ENCODE measurements around the gene RPS17.

The RPS17 gene

DNA sequence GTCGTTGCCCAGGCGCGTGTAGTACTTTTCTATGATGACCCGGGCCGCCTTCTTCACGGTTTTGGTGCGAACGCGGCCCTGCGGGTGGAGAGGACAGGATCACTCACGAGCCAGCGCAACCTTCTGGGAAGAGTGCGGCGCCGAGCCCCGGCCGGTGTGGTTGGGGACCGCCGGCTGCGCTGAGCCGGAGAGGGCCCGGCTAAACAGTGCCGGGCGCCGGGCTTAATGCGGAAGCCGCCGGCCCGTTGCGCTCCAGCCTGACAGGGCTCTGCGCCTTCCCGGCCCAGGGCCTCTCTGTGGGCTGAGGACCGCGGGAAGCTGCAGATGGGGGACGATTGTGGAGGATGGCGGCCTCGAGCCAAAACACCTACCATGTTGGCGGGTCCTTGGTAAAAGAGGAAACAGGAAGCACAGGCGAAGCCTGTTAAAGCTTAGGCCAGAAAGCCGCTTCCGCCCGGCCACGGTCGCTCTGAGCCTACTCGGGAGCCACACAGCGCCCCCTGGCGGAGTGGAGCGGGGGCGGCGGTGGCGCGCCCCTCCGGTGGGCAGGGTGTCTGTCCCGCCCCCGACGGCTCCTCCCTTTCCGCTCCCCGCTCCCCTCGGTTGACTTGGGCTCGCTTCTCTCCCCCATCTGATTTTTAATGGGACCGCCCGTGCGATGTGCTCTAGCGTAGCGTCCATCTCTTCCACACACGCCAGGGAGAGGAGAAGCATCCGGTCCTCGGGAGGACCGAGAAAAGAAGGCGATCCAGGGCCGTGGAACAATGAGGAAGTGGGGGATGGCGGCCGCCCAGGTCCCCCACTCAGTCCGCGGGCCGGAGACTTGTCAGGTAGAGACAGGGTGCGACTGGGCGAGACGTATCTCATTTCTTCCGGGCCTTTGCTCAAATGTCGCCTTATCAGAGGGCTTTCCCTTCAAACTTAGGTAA, at the start of gene RPS17:
Gene RPS17, minus strand, starts transcription at position 403 of the 929 bp plus-strand sequence. Its CDS starts 29 bp downstream, at position 374.
- peak; percentile 97 to 98 for DNase-seq (ENCODE audit: low read depth in 2 of 2)

DNA sequence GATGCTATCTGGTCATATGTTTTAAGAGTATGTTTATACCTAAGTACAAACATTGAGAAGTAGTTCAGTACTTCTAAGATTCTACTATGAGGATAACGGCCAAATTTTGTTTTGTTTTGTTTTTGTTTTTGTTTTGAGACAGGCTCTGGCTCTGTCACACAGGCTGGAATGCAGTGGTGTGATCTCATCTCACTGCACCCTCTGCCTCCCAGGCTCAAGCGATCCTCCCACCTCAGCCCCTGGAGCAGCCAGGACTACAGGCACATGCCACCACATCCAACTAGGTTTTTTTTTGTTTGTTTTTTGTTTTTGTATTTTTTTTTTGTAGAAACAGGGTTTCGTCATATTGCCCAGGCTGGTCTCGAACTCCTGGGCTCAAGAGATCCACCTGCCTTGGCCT, 47.5 kb upstream of the RPS17 start:
- no peak for DNase-seq (ENCODE audit: low read depth in 2 of 2)

DNA sequence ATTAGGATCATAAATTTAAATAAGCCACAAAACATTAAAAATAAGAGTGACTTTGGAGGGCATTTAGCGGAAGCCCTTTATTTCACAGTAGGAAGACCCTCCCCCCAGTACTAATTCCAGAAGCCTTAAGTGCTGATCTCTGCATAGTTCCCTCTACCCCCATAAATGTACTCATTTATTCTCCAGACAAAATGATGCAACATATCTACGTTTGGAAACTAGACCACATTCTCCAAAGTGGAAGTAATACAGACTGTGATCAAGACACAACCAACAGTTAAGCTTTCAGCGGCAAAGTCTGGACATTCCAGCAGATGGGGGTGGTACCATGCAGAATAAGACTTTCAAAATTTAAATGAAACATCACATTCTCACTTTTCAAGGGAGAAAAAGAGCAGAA, 44.8 kb upstream of the RPS17 start:
- DNase-seq (ENCODE audit: low read depth in 2 of 2), result no peak

DNA sequence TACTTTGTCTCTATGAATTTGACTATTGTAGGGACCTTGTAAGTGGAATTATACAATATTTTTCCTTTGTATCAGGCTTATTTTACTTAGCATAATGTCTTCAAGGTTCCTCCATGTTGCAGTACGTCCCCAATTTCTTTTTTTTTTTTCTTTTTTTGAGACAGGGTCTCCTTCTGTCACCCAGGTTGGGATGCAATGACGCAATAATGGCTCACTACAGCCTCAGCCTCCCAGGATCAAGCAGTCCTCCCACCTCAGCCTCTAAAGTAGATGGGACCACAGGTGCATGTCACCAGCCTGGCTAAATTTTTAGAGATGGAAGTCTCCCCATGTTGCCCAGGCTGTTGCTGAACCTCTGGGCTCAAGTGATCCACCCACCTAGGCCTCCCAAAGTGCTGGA, 40.5 kb upstream of the RPS17 start:
- no peak for DNase-seq (ENCODE audit: low read depth in 2 of 2)

DNA sequence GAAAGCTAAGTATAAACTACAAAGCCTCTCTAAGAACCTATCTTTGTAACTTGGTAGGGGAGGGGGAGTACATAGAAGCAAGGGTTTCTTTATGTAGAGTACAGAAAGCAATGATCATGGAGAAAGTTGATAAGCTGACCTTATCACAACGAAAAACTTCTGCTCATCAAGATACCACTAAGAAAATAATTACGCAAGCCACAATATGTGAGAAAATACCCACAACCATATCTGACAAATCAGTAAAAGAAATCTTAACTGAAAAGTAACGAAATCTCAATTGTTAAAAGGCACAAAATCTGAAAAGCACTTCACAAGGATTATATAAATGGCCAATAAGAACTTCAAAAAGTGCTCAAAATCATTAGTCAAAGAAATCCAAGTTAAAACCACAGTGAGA, 35.1 kb upstream of the RPS17 start:
- DNase-seq (ENCODE audit: low read depth in 2 of 2), result no peak

DNA sequence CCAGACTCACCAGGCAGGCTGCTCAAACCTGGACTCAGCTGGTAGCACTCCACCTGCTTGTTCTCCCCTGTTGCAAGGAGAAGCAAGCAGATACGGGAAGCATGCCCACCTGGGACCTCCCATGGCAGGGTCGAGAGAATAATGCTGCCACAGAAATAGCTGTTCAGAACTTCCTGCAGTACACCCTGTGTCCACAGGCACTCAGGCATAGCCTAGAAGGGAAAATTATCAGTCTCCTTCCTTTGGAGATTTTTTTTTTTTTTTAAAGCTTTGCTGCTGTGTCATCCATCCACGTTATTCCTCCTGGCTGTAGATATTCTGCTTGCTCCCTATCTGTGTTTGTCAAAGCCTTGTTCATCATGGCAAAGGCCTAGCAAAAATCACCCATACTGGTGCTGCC, 32.7 kb upstream of the RPS17 start:
- no peak for DNase-seq (ENCODE audit: low read depth in 2 of 2)

DNA sequence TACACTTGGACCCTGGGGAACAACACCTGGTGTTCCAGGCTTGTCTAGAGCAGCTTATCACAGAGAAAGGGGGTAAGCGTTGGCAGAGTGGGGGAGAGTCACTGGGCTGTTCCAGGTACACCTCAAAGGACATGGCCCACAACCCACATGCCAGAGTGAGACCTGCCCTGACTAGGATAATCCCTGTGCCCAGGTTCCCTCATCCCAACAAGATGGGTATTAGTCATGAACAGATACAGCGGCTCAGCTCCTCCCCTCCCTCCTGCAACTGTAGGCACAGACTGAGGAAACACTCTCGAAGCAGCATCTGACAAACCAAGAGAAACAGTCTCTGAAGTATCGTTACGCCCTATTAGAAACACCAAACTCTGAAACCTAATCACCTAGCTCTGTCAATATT, 32.1 kb upstream of the RPS17 start:
- DNase-seq (ENCODE audit: low read depth in 2 of 2), result no peak

DNA sequence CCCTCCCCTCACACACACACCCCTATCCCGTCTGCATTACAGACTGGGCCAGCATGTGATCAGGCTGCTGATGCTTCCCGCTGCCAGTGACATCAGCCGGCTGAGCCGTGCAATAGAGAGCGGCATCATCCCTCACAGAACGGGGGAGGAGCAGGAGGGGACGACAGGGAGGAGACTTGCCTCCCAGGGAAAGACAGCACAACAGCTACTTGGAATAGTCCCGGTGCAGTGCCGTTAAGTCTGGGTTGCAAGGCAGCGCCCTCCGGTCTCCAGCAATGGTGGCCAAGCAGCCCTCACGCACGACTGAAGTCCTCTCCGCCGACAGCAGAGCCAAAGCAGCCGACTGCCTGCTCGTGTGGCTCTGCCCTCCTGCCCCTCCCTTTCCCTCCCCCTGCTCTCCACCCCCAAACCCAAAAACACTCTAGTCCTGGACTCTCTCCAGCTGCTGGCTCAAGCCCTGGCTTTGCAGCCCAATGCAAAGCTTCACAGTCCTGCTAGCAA, 31.5 kb upstream of the RPS17 start:
- DNase-seq (ENCODE audit: low read depth in 2 of 2), result no peak

DNA sequence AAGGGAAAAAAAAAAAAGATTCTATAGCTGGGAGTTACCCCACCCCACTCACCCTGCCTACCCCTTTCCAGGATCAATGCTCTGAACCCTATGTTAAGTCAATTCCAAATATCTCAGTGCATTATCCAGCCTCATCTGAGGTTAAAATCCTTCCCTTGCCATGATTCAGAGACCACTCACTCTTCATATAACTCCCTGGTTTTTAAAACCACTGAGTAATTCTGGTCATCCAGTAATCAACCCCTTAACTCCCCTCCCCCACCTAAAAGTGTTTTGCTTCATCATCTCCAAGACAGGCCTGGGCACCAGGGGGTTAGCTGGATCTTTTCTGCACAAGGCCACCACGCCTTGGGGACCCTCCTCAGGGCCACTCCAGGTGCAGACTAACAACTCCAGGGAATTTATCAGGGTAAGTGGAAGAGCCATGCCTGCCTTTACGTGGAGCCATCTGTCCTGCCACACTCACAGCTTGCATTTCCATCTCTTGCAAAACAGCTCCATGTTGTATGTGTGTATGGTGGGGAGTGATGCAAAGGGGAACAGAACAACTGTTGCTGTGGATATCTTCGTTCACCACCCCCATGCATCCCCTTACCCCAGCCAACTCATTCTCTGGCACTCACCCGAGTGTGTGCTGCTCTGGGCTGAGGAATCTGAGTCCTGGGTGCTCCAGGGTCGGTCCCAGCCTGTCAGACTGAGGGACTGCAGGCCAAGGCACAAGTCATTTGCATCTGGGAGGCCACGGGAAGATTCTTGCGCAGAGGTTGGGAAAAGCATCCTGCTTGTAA, 30.7 kb upstream of the RPS17 start:
- DNase-seq (ENCODE audit: low read depth in 2 of 2), result no peak

DNA sequence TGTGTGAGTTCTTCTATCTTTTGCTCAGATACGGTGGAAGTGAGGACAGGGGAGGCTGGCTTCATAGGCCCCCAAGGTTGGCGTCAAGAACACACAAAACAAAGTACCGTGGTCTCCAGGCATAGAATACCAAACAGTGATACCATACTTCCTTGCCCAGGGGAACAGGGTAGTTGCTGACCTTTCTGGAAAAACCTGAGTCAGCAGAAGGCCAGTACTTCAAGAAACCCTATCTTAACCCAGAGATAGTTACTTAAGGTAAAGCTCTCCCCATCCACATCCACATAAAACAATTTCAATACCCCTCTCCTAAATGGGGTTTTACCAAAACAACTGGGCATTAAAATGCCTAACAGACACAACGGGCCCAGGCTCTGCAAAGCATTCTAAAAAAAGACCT, 29.6 kb upstream of the RPS17 start:
- no peak for DNase-seq (ENCODE audit: low read depth in 2 of 2)

DNA sequence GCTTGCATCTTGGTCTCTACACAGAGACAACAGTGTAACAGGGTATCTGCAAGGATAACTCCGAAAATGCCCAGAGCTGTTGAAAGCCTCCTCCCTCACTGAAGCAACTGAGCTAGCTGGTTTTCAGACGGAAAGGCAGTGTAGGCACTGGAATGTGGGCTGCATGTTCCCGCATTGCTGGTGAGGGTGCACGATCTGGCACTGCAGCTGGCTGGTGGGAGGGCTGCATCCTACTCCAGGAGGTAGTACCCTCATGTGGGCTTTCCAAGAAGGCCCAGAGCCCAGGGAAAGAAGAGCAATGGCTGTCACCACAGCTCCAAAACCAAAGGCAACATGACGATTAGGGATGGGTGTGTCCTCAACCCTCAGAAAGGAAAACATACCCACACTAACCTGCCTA, 28.7 kb upstream of the RPS17 start:
- no peak for DNase-seq (ENCODE audit: low read depth in 2 of 2)

DNA sequence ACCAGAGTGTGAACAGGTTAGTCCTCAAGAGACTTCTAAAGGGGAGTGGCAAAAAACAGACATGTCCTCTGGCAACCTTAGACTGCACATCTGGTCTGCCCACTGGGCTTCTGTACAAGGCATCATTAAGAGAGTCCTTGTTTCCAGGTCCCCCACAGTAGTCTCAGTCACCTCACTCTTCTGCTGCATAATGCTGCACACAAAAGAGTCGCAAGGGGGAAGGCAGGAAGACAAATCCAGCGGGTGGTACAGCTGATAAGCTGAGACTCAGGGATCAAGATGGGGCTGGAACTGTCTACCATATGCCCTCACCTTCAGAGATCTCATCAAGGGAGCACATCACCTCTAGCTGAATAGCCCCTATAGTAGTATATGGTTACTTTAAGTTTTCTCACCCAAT, 27.4 kb upstream of the RPS17 start:
- no peak for DNase-seq (ENCODE audit: low read depth in 2 of 2)

DNA sequence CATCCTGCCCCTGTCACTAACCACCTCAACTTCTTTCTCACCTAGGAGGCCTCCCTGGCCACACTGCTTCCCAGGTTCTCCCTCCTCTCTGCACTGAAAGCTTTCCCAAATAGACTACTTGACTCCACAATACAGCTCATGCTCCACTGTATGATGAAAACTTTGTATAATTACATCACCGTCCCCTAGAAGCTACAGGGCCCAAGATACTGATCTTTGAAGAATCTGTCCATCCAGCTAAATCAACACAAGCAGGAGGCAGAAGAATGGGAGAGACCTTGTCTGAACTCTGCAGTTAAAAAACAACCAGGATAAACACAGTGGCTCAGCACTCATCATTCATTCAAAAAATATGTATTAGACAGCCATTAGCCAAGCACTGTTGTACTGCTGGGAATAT, 26.4 kb upstream of the RPS17 start:
- no peak for DNase-seq (ENCODE audit: low read depth in 2 of 2)

DNA sequence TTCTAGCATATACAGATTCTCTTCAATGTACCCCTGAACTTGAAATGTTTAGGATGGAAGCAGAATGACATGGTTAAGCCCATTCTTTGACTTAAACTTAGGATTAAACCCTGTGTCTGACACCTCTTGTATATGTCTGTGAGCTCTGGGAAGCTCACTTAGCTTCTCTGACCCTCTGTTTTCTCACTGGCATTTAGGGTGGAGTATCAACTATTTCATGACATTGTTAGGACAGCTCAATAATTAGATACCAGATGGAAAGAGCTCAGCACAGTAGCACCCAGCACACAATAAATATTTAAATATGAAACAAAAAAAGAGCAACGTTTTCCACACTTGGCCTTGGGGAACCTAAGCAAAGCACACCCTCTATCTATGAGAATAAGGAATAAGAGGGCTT, 18.2 kb upstream of the RPS17 start:
- no peak for DNase-seq (ENCODE audit: low read depth in 2 of 2)

DNA sequence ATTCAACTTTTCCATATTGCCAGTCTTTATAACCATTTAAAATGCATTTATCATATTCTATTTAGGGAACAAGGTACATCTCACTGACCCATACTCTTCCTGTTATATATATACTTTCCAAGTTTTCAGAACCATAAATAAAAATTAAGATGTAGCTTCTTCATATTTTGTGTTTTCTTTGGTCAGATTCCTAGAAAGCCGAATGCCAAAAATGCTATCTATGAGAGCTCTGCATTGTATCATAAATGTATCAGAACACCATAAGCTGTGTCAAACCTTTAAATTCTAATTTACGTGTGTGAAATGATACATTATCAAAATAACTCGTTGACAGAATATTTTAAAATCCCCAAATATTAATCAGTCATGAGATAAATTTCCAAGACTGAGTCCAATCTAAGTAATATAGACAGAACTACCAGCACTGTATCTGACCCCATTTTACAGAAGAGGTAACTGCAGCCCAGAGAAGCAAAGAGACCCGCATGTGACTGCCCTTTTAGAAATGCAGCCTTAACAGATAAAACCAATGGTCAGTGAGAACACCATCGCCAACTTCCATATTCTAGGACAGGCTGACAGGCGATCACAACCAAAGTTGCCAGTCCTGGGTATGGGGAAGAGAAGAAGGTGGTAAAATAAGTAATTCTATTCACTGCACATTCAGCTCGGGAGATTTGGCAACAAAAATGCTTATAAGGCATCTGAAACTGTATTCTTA, 16.2 kb upstream of the RPS17 start:
- no peak for DNase-seq (ENCODE audit: low read depth in 2 of 2)

DNA sequence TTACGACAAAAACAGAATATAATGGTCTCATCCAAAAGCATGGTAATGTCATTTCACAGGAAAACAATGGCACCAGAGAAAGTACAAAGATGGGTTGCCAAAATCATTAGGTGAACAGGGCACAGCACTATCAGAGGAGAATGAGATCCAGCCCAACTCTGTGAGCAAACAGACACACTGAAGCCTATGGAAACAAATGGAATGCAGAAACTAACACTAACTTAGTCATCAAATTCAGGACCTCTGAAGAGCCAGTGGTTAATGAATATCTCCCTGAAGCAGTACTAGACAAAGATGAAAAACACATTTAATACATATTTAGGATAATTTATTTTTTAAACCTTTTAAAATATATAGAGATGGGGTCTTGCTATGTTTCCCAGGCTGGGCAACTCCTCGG, 14.6 kb upstream of the RPS17 start:
- no peak for DNase-seq (ENCODE audit: low read depth in 2 of 2)

DNA sequence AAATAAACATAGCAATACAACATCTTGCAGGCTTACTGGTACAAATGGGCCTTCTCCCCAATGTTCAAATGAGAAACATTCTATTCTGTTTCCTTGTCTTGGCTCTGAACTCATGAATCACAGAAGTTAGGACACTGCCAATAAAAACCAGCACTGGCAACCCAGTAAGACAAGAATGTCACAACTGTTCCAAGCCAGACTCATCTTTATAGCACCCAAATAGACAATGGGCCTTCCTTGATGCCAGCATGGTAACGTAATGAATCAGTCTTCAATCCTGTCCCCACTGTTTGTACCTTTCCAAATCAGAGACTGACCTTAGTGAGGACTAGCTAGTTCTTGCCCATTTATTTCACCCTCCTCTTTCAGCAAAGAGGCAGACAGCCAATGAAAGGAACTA, 14.1 kb upstream of the RPS17 start:
- no peak for DNase-seq (ENCODE audit: low read depth in 2 of 2)

DNA sequence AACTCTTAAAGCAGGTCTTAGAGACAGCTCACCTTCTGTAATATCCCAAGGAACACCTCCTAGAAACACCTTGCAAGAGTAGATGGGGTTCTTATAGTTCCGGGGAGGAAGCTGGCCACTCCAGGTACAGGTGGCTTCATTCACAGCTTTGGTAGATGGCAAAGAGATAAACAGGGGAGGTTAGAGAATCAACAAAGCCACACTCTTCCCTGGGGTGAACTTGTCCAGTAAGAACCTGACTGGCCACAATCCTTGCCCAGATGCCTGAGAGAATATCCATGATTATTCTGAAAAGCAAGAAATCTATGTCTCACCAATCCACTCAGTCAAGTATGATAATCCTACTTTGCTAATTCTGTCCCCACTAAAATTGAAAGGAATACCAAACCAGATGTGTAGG, 13.6 kb upstream of the RPS17 start:
- no peak for DNase-seq (ENCODE audit: low read depth in 2 of 2)

DNA sequence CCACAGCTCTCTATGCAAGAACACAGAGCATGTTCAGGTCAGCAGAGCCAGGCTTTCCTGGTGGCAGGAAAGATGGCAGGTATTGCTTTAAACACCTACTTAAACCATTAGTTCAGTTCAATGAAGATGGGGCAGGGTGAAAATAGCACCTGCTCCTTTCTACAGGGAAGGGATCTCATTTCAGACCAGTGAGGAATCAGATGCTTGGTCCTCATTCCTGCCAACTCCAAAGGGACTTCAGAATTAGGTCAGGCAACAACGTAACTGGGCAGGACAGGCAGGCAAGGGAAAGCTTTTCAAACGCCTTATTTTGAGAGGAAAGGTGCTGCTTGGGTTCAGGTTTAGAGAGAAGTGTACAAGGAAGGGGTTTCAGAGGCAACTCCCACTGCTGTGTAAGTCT, 12.6 kb upstream of the RPS17 start:
- DNase-seq (ENCODE audit: low read depth in 2 of 2), result no peak

DNA sequence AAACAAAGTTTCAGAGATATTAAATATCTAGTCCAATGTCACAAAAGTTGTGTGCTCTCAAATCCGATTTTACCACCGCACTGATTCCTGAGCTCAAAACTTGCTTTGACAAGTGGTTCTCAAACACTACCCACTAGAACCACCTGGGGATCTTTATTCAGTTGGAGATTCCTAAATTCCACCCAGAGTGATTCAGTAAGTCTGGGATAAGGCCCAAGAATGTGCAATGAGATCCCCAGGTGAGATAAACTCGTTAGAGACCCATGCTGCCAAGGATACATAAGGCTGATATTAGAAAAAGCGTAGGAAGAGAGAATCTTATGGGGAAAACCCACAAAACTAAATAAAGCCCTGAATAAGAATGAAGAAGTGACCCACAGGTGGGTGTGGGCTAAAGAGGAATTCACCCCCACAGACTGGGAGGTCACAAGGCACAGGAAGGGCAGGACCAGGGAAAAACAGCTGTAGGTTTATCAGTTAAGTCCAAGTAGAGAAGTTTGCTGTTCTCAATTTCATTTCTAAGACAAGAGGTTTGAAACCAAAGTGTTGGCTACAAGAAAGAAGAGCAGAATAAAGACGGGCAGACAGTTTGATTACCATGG, 11.5 kb upstream of the RPS17 start:
- no peak for DNase-seq (ENCODE audit: low read depth in 2 of 2)

DNA sequence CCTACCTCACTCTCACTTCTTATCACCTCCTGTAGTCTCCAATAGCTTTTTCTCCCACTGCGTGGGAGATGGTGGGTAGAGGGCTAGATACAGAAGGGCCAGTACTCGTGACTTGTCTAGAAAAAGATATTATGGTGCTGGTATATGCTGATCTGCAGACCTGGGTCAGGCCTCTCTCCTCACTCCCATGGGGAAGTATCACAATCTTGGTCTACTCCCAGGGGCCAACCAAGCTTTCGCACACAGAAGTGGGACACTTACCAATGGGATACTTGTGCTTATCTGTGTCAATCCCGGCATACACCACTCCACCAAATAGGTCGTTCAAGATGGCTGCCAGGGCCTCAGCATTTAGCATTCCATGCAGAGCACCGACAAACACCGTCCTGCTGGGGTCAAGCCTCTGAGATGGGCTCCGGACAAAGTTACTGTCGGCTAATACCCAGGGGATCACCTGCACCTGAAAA, 9.0 kb upstream of the RPS17 start:
- no peak for DNase-seq (ENCODE audit: low read depth in 2 of 2)

DNA sequence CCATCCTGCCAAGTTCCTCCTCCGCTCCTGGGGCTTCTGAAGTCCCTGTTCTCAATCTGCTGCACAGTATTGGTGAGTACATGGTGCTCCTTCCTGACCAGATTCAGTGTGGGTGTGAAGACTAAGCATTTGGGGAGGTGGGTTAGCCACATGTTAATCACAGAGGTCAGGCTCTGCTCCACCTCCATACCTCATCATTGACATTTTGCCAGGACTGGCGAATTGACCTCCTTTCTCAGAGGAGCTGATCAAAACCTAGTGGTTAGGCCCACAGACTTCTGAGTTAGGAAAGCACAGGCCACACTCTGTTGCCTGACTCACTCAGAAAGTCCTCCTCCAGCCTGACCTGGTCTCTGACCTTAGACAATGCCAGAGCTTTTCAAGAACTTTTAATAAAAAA, 8.4 kb upstream of the RPS17 start:
- DNase-seq (ENCODE audit: low read depth in 2 of 2), result no peak
